A375 (cell line): ENCODE measurements around the gene SLC1A6. TPM values are rescaled to one million over a fixed set of nuclear protein-coding genes. Genes with fewer than 3 reads are reported as not detected.

Experiments
- total RNA-seq: library from RNA; depleted of rRNA; stranded (reverse); fragments of >200 nt; shearing (Covaris generic); gene quantifications from 2 replicates; pipeline ENCODE4 v1.2.3, GENCODE V29; 2014; rRNA removed

SLC1A6 gene
- total RNA-seq: not detected in 2 replicates

DNA sequence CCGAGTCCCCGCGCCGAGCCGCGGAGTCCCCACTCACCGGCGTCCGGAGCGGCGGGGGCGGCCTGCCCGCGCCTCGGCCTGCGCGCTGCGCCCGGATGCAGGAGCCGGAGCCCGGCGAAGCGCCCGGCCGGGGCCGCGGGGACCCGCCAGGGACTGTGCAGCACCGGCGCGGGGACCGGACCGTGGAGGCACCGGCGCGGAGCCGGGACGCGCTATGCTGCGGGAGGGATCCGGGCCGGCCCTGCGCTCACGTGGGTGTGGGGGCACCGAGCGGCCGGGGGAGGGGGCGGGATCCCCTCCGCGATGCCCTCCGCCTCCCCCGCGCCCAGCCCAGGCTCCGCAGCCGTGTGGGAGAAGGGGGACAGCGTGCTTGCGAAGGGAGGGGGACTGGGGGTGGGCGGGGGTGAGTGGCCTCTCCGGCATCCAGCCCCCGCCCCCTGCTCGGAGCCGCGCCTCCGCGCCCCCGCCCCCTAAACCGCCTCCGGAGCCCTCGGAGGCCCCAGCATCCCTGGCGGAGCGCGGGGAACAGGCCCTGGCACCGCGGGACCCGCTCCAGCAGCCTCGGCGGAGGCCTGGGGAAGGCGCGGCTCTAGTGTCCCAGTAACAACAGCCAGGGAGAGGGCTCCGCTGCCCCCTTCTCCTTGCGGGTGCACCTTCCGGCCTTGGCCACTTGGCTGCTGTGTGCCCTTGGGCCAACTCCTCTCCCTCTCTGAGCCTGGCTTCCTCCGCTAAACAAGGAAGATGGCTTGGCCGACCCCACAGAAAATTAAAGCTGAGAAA, at the start of gene SLC1A6:
Gene SLC1A6 (minus strand): TSS at position 389 of the 780 bp plus-strand sequence. CDS start 6,954 bp downstream, outside the sequence.

DNA sequence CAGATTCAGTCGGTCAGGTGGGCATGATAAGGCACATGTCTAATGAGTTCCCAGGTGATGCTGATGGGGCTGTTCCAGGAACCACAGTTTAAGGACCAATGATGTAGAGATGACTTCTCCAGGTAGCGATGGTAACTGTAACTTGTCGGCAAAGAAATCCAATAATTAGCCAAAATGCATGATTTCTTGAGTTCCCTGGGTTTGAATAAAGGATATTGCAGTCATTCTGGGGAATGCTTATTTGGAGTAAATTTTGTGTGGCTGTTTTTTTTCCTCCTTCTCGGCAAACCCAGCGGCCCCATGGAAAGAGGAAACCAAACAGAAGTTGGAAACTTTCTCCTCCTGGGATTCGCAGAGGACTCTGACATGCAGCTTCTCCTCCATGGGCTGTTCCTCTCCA, 38.5 kb downstream of the SLC1A6 start, which contains the start of gene OR7C2:
Gene OR7C2 (plus strand): TSS at position 301 of the 400 bp plus-strand sequence. CDS start 0 bp downstream, at position 301.

Other genes starting within 250 kb of the SLC1A6 start
- 0.82 and 1.3 TPM in 2 replicates for gene ADGRE2, start 201.3 kb downstream of the SLC1A6 start, total RNA-seq
- gene OR7A5, start 144.7 kb downstream of the SLC1A6 start, total RNA-seq: not detected in 2 replicates
- 0.30 TPM in 1 of 2 replicates, not detected in the other for gene OR7C1, start 144.7 kb downstream of the SLC1A6 start, total RNA-seq
- gene OR7A10, start 130.9 kb downstream of the SLC1A6 start, total RNA-seq: not detected in 2 replicates
- not detected in 2 replicates for gene OR7A17, start 93.7 kb downstream of the SLC1A6 start, total RNA-seq
- gene OR7C2, start 38.4 kb downstream of the SLC1A6 start, total RNA-seq: not detected in 2 replicates
- gene CASP14, start 69.6 kb upstream of the SLC1A6 start, total RNA-seq: not detected in 2 replicates
- gene OR1I1, start 102.3 kb upstream of the SLC1A6 start, total RNA-seq: 0.11 TPM in 1 of 2 replicates, not detected in the other
- gene SYDE1, start 127.5 kb upstream of the SLC1A6 start, total RNA-seq: 84.9 and 99.9 TPM in 2 replicates
- gene NOTCH3, start 221.1 kb upstream of the SLC1A6 start, total RNA-seq: 4.5 and 6.7 TPM in 2 replicates